HAP-1 (cell line): ENCODE measurements around the gene MDN1.
"Not testable (repeated sequence)": the region's sequence is repeated elsewhere in the genome, so short reads cannot be mapped to it uniquely, and the experiment has no call there.

ENCODE experiments used
- DNase-seq, 2 experiments: peaks; one replicate each; pipeline ENCODE4 v3.0.0-alpha.2; 2016 to 2020; ENCODE audit warnings: low spot score in 2 of 2
- H3K27me3 ChIP-seq: fragments of 250-450 bp; sonication (Bioruptor Pico); 2 replicates; pipeline ENCODE4 v1.5.1; 2020; ENCODE audit warnings: low read depth, mild to moderate bottlenecking, moderate library complexity
- H3K36me3 ChIP-seq: fragments of 250-450 bp; sonication (Bioruptor Pico); replicated peaks from 2 replicates; pipeline ENCODE4 v1.5.1; 2020; ENCODE audit warnings: mild to moderate bottlenecking
- H3K4me1 ChIP-seq: fragments of 250-450 bp; sonication (Bioruptor Pico); 2 replicates; pipeline ENCODE4 v1.5.1; 2020; ENCODE audit warnings: mild to moderate bottlenecking
- H3K4me3 ChIP-seq: fragments of 250-450 bp; sonication (Bioruptor Pico); 2 replicates; pipeline ENCODE4 v1.5.1; 2020; ENCODE audit warnings: mild to moderate bottlenecking, moderate library complexity
- H3K9me3 ChIP-seq: fragments of 250-450 bp; sonication (Bioruptor Pico); 2 replicates; pipeline ENCODE4 v1.5.1; 2020; ENCODE audit warnings: mild to moderate bottlenecking, moderate library complexity
- in situ Hi-C: fragments of 300-500 bp; cut with MboI; formaldehyde crosslinking; loops from 3 replicates; pipeline ENCODE4 v1.14.3; 2020; ENCODE audit warnings: low sequenced_read_pairs, inconsistent platforms, mixed read lengths

MDN1 gene

DNA sequence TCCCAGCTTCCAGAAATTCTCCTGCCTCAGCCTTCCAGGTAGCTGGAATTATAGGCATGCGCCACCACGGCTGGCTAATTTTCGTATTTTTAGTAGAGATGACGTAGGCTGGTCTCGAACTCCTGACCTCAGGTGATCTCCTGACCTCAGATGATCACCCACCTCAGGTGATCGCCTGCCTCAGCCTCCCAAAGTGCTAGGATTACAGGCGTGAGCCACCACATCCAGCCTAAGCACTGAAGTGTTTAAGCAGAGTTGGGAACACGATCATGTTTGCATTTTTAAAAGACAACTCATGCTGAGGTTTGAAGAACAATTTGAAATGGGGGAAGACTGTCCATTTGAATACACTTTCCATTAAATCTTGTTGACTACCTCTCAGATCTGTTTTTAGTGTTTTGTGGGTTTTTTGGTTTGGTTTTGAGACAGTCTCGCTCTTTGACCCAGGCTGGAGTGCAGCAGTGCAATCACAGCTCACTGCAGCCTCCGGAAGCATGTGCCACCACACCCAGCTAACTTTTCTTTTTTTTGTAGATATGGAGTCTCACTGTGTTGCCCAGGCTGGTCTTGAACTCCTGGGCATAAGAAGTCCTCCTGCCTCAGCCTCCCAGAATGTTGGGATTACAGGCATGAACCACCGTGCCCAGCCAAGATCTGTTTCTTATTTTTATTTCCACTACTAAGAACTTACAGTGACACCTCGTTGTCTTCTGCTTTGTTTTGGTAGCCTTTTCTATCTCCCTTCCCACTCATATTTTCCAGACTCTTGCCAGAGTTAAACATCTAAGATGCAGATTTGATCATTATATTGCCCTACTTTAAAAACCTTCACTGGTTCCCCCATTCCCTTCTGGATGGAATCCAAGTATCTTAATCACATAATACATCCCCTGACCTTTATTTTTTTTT lies 15.5 kb upstream of the MDN1 start:
- H3K9me3 ChIP-seq: no peaks in the 10 kb centered on the region
- DNase-seq: no peak
- peaks cover 7% of the 10 kb centered on the region for H3K4me1 ChIP-seq
- no peaks in the 10 kb centered on the region for H3K27me3 ChIP-seq
- H3K4me3 ChIP-seq: no peak overlapping the region
- in situ Hi-C loops: no loop called here
- H3K36me3 ChIP-seq: peaks cover 42% of the 10 kb centered on the region

DNA sequence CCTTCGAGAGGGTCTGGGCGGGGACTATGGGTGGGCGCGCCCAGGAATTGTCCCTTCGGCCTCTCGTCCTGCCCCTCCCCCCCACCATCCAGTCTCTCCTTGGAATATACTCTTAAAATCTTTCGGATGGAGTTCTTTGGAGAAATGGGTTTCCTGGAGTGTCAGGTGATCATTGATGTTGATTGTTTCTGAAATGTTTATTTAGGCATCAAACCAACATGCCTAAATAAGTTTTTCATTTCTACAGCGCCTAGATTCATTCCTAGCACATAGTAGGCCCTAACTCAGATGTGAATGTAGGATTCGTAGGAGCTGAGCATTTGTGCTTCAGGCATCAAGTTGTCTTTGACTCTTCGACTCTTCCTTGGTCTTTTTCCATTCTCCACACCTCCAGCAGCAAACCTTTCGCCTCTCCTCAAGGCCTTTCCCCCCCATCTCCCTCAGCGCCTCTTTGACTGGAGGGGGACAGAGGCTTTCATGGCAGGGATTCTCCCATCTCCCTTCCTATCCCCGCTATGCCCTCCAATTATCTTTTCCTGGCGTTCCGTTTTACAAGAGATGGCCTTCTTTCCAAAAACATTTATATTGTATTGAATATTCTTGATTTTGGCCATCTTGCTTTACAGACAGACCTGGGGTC lies 10.7 kb upstream of the MDN1 start:
- peak; percentile 63 to 86 for DNase-seq

DNA sequence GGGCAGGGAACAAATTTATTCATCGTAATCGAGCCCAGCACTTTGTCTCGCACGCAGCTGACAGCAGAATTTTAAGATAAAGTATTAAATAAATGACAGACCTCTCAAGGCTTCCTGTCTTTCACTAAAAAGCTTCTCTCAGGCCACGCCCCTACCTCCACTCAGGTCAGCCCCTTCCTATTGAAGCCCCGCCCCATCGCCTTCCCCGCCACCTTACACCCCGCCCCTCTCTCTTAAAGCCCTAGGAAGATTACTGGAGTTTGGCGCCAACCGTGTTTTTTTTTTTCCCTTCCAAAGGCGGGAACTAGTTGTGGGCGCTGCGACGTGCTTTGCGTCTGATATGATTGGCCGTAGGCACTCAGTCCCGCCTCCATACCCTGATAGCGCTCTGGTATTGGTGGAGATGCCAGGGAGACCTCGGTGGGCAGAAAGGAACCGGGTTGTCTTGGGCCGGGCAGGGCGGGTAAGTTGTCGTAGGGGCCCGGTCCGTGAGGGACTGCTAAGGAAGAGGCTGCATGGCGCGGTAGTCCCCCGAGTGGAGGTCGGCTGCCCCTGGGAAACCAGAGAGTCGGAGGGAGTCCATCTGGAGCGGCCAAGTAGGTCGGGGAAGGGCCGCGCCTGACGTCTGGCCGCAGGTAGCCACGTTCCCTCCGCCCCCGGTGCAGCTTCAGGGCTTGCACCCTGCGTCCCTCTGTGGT lies 10.0 kb upstream of the MDN1 start, which contains the start of gene CASP8AP2:
Gene CASP8AP2 (plus strand): TSS at position 409 of the 698 bp plus-strand sequence.
- peak within 1 kb of the TSS; percentile 91 for H3K4me3 ChIP-seq
- H3K9me3 ChIP-seq: no peaks in the 10 kb centered on the region
- in situ Hi-C loops: no loop called here
- H3K27me3 ChIP-seq: no peaks in the 10 kb centered on the region
- peaks cover 23% of the 10 kb centered on the region for H3K36me3 ChIP-seq
- DNase-seq: peak; percentile 98
- H3K4me1 ChIP-seq: peaks cover 7% of the 10 kb centered on the region

More for the DNA sequence above, 10.7 kb upstream of the MDN1 start:
- in situ Hi-C loops: no loop called here
- Histone ChIP-seq H3K4me1 (peaks cover 7% of the 10 kb centered on the region), H3K36me3 (peaks cover 27% of the 10 kb centered on the region), H3K9me3 (no peaks in the 10 kb centered on the region), H3K27me3 (no peaks in the 10 kb centered on the region), H3K4me3 (peak overlapping the region; percentile 91)

DNA sequence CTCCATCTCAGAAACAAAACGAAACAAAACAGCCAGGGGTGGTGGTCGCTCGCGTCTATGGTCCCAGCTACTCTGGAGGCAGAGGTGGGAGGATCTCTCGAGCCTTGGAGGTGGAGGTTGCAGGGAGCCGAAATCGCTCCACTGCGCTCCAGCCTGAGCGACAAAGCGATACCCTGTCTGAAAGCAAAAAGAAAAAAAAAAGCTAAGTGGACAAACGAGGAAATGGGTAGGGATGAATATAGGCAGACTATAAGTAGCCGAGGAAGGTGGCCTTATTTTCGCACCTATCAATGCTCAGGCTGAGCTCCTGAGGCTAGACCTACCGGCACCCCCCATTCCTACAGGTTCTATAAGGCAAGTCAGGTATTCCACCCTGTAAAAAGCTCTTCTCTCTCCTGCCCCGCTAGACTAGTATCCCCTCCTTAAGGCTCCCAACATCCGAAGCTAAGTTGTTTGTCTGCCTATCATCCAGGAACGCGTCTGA lies 9.4 kb upstream of the MDN1 start:
- Histone ChIP-seq H3K9me3 (no peaks in the 10 kb centered on the region), H3K36me3 (peaks cover 23% of the 10 kb centered on the region), H3K4me1 (peaks cover 7% of the 10 kb centered on the region), H3K4me3 (peak overlapping the region; percentile 91), H3K27me3 (no peaks in the 10 kb centered on the region)
- in situ Hi-C loops: no loop called here
- peak in 1 of 2 experiments; percentile 35 for DNase-seq

DNA sequence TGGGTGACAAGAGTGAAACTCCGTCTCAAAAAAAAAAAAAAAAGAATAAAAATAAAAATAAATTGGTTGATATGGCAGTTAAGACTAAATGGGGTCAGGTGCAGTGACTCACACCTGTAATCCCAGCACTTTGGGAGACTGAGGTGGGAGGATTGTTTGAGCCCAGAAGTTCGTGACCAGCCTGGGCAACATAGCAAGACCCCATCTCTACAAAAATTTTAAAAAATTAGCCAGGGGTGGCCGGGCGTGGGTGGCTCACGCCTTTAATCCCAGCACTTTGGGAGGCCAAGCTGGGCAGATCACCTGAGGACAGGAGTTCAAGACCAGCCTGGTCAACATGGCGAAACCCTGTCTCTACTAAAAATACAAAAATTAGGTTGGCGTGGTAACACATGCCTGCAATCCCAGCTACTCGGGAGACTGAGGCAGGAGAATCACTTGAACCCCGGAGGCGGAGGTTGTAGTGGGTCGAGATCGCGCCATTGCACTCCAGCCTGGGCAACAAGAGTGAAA lies 8.9 kb upstream of the MDN1 start:
- H3K4me1 ChIP-seq, H3K9me3 ChIP-seq, H3K27me3 ChIP-seq, DNase-seq, in situ Hi-C loops: not testable (repeated sequence)
- Histone ChIP-seq H3K36me3 (peaks cover 23% of the 10 kb centered on the region), H3K4me3 (peak overlapping the region; percentile 91)

DNA sequence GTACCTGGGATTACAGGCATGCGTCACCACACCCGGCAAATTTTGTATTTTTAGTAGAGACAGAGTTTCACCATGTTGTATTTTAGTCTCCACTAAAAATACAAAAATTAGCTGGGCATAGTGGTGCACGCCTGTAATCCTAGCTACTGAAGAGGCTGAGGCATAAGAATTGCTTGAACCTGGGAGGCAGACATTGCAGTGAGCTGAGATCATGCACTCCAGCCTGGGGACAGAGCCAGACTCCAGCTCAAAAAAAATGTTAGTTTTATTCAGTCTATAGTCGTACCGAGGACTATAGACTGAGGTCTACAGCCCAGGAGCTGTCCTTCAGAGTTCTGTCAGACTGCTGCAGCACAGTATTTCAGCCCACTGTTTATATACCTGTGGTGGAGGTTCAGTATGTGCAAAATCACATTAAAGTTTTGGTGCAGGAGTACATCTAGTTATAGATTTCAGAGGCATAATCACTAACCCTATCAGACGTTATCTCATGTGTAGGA lies 6.5 kb upstream of the MDN1 start:
- Histone ChIP-seq H3K4me1 (peaks cover 7% of the 10 kb centered on the region), H3K4me3 (no peak overlapping the region), H3K9me3 (no peaks in the 10 kb centered on the region), H3K36me3 (peaks cover 3% of the 10 kb centered on the region), H3K27me3 (no peaks in the 10 kb centered on the region)
- in situ Hi-C loops: no loop called here
- no peak for DNase-seq

DNA sequence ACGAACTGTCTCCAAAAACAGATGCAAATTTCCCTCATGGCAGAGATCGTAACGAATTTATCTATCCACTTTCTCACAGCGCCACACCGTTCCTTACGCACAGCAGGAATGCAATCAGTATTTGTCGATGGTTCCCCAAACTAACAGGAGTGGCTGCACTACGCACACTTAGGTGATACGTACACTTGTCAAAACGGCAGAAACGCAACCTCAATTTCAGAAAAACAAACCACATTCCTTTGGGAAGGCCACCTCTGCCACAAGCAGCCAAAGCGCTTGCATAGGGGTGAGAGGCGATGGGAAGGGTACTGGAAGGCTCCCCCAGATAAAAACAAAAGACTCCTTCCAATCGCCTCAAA lies 638 bp downstream of the MDN1 start:
- H3K4me3 ChIP-seq: peak overlapping the region; percentile 85
- no peaks in the 10 kb centered on the region for H3K36me3 ChIP-seq
- peak; percentile 31 to 42 for DNase-seq
- in situ Hi-C loops: no loop called here
- no peaks in the 10 kb centered on the region for H3K27me3 ChIP-seq
- H3K4me1 ChIP-seq: peaks cover 6% of the 10 kb centered on the region
- H3K9me3 ChIP-seq: no peaks in the 10 kb centered on the region

DNA sequence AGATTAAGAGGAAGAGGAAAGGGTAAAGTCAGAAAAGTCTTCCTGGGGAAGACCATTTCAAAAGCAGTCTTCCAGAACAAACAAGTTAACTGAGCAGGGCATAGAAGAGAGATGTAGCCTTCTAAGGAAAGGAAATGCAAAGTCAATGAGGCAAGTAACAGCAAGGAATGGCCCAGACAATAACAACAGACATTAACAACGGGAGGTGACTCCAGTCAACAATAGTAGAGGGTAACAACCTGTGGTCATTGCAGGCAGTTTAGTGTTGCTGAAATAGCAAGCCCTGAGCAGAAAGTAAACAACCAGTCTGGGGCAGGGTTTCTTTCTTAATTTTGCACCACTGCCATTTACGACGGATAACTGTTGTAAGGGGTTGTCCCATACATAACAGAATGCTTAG lies 2.1 kb downstream of the MDN1 start:
- Histone ChIP-seq H3K4me1 (peaks cover 6% of the 10 kb centered on the region), H3K4me3 (peak overlapping the region; percentile 85), H3K36me3 (no peaks in the 10 kb centered on the region), H3K9me3 (no peaks in the 10 kb centered on the region), H3K27me3 (no peaks in the 10 kb centered on the region)
- no peak for DNase-seq
- in situ Hi-C loops: no loop called here

DNA sequence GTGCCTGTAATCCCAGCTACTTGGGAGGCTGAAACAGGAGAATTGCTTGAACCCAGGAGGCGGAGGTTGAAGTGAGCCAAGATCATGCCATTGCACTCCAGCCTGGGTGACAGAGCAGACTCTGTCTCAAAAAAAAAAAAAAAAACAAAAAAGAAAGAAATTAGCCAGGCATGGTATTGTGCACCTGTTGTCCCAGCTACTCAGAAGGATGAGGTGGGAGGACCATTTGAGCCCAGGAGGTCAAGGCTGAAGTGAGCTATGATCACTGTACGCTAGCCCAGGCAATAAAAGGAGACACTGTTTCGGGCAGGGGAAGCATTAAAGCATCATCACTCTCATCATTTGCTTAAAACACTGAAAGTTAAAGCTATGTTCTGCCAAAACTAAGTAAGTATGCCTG lies 6.2 kb downstream of the MDN1 start:
- H3K27me3 ChIP-seq, H3K36me3 ChIP-seq, DNase-seq, H3K4me3 ChIP-seq, H3K9me3 ChIP-seq, in situ Hi-C loops, H3K4me1 ChIP-seq: not testable (repeated sequence)

DNA sequence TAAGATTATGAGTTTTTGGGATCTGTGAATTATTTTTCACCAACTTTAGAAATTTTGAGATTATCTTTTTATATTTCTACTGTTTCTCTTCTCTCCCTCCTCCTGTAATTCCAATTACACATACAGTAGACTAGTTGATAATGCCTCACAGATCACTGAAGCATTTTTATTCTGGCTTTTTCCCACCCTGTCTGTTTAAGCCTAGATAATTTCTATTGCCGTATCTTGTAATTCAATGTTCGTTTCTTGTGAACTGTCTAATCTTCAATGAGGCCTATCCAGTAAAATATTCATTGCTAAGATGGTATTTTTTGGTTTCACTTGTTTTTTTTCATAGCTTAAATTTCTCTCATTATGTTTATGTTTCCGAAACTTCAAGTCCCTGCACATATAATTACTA lies 12.0 kb downstream of the MDN1 start:
- in situ Hi-C loops: no loop called here
- Histone ChIP-seq H3K36me3 (peaks cover 6% of the 10 kb centered on the region), H3K27me3 (no peaks in the 10 kb centered on the region), H3K4me3 (no peak overlapping the region), H3K4me1 (no peaks in the 10 kb centered on the region), H3K9me3 (no peaks in the 10 kb centered on the region)
- DNase-seq: no peak

DNA sequence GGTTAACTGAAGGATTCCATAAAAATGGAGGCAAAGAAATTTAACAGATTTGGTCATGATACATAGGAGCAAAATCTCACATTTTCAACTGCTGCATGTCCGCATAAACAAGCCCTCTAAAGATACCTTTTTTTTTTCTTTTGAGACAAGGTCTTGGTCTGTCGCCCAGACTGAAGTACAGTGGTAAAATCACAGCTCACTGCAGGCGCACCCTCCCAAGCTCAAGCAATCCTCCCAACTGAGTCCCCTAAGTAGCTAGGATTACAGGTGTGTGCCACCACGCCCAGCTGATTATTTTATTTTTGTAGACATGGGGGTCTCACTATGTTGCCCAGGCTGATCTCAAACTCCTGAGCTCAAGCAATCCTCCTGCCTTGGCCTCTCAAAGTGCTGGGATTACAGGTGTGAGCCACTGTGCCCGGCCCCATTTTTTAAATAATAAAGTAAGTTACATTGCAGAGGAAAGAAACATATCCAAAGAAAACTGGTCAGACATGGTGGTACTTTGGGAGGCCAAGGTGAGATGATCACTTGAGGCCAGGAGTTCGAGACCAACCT lies 13.7 kb downstream of the MDN1 start:
- Histone ChIP-seq H3K36me3 (peaks cover 16% of the 10 kb centered on the region), H3K4me1 (no peaks in the 10 kb centered on the region), H3K4me3 (no peak overlapping the region), H3K9me3 (no peaks in the 10 kb centered on the region), H3K27me3 (no peaks in the 10 kb centered on the region)
- in situ Hi-C loops: no loop called here
- DNase-seq: no peak

DNA sequence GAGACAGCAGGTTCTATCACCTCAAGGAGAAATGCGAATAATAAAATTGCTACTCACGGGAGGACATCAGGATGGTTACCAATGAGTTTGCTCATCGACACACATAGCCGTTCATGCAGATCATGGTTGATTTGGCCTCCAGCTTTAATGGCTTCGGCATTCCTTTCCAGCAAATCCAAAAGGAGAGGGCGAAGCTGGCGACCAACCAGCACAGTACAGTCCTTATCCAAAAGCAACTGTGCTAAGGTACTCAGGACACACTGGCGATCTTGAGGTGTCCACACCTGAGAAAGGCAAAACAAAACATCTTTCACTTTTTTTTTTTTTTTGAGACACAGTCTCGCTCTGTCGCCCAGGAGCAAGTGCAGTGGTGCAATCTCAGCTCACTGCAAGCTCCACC lies 16.3 kb downstream of the MDN1 start:
- Histone ChIP-seq H3K9me3 (no peaks in the 10 kb centered on the region), H3K4me1 (no peaks in the 10 kb centered on the region), H3K36me3 (peaks cover 33% of the 10 kb centered on the region), H3K4me3 (no peak overlapping the region), H3K27me3 (no peaks in the 10 kb centered on the region)
- in situ Hi-C loops: no loop called here
- DNase-seq: no peak

DNA sequence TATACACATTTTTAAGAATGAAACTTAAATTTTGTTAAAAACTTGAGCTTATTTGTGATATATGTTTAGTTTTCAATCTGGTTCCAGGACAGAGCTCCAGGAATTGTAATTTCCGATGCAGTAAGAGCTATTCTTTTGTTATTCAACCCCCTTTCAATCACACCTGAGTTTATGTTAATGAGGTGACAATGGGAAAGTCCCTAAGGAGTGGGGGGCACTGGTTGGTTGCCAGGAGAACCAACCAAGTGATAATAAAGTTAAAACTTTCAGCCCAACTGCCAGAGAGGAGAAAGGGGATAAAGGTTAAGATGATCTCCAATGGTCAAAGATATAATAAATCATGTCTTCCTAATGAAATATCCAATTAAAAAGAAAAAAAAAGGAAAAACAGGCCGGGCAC lies 19.8 kb downstream of the MDN1 start:
- DNase-seq: no peak
- in situ Hi-C loops: no loop called here
- H3K36me3 ChIP-seq: peaks cover 55% of the 10 kb centered on the region

More for the DNA sequence above, 19.8 kb downstream of the MDN1 start:
- H3K4me1 ChIP-seq: no peaks in the 10 kb centered on the region
- no peak overlapping the region for H3K4me3 ChIP-seq
- no peaks in the 10 kb centered on the region for H3K9me3 ChIP-seq
- H3K27me3 ChIP-seq: no peaks in the 10 kb centered on the region
